HG02973 (cell line): ENCODE results near the gene CXCL10.
A peak's percentile ranks its signal among the peaks of the same experiment; 100 is the strongest.
"Not testable (repeated sequence)": the region's sequence is repeated elsewhere in the genome, so short reads cannot be mapped to it uniquely, and the experiment has no call there.

Experiments used
- ATAC-seq: cut with Tn5 transposase; IDR thresholded peaks from one replicate; pipeline ENCODE4 v1.9.1; 2021; ENCODE audit warnings: moderate library complexity; ENCODE audit not compliant: unreplicated experiment

Gene CXCL10

GRCh38 chr4:76029300-76029699 lies 6.0 kb upstream of the CXCL10 start:
- ATAC-seq, result no peak

GRCh38 chr4:76028350-76028765 lies 5.1 kb upstream of the CXCL10 start:
- no peak for ATAC-seq

- ATAC-seq, result no peak
Measured at GRCh38 chr4:76024065-76024464, 768 bp upstream of the CXCL10 start.

GRCh38 chr4:76022677-76023076 lies 620 bp downstream of the CXCL10 start:
- ATAC-seq, result no peak

- no peak for ATAC-seq
Measured at GRCh38 chr4:76022031-76022430, 1.3 kb downstream of the CXCL10 start.

GRCh38 chr4:76017056-76017686 lies 6.1 kb downstream of the CXCL10 start:
- no peak for ATAC-seq

- ATAC-seq, result peak; percentile 79
Measured at GRCh38 chr4:76016393-76016792, 6.9 kb downstream of the CXCL10 start.

- ATAC-seq, result no peak
Measured at GRCh38 chr4:76013540-76013939, 9.8 kb downstream of the CXCL10 start.

- ATAC-seq, result no peak
Measured at GRCh38 chr4:76012388-76012801, 10.9 kb downstream of the CXCL10 start.

- no peak for ATAC-seq
Measured at GRCh38 chr4:76011700-76012387, 11.5 kb downstream of the CXCL10 start.

GRCh38 chr4:76011018-76011670 lies 12.2 kb downstream of the CXCL10 start:
- no peak for ATAC-seq

GRCh38 chr4:76010576-76010975 lies 12.7 kb downstream of the CXCL10 start:
- no peak for ATAC-seq

GRCh38 chr4:76009311-76009710 lies 14.0 kb downstream of the CXCL10 start:
- ATAC-seq, result no peak

GRCh38 chr4:76007089-76007862 lies 16.0 kb downstream of the CXCL10 start, which contains the start of gene CXCL9:
TSS of gene CXCL9 (minus strand) at chr4:76007509. CDS start at chr4:76007449, 60 bp downstream.
- no peak for ATAC-seq

GRCh38 chr4:76003620-76004019 lies 19.7 kb downstream of the CXCL10 start:
- ATAC-seq, result no peak

GRCh38 chr4:76003035-76003434 lies 20.3 kb downstream of the CXCL10 start:
- no peak for ATAC-seq

- ATAC-seq, result no peak
Measured at GRCh38 chr4:76002176-76002575, 21.1 kb downstream of the CXCL10 start.

- ATAC-seq, result no peak
Measured at GRCh38 chr4:76001700-76002099, 21.6 kb downstream of the CXCL10 start.

- no peak for ATAC-seq
Measured at GRCh38 chr4:76000279-76000678, 23.0 kb downstream of the CXCL10 start.

GRCh38 chr4:75998525-75999147 lies 24.7 kb downstream of the CXCL10 start:
- ATAC-seq, result not testable (repeated sequence)

GRCh38 chr4:75997946-75998345 lies 25.4 kb downstream of the CXCL10 start:
- no peak for ATAC-seq
